Activated B cell treated with CpG ODN at 0.5 μM for 24 hours (primary cell): ENCODE data around the gene TBC1D22A. TPM values are rescaled to one million over a fixed set of nuclear protein-coding genes. Genes with fewer than 3 reads are reported as not detected.

Experiments used
- ATAC-seq: fragments of 200-7000 bp; cut with Tn5 transposase; one replicate; pipeline ENCODE4 v1.10.0; 2021; ENCODE audit warnings: low read depth, mild to moderate bottlenecking, moderate library complexity
- CTCF ChIA-PET: fragments of 350-600 bp; sonication (Branson Sonifier 250); formaldehyde crosslinking; loops from one replicate; lab custom pipeline; 2021; ENCODE audit warnings: antibody characterized with exemption; lab: Charles Lee
- POLR2A ChIA-PET: fragments of 350-600 bp; sonication (Branson Sonifier 250); formaldehyde crosslinking; loops from one replicate; lab custom pipeline; 2021; ENCODE audit warnings: antibody characterized with exemption; lab: Charles Lee
- DNase-seq: peaks from one replicate; pipeline ENCODE4 v3.0.0; 2022
- H3K27ac Mint-ChIP-seq: one replicate; pipeline ENCODE4 v1.8.0; 2020; ENCODE audit warnings: mixed read lengths
- H3K27me3 Mint-ChIP-seq: one replicate; pipeline ENCODE4 v1.8.0; 2021; ENCODE audit warnings: mixed read lengths
- H3K36me3 Mint-ChIP-seq: one replicate; pipeline ENCODE4 v1.8.0; 2021; ENCODE audit warnings: low read depth, mixed read lengths
- H3K4me1 Mint-ChIP-seq: one replicate; pipeline ENCODE4 v1.8.0; 2021; ENCODE audit warnings: mixed read lengths
- H3K4me3 Mint-ChIP-seq: one replicate; pipeline ENCODE4 v1.8.0; 2020; ENCODE audit warnings: mild to moderate bottlenecking, mixed read lengths
- H3K9me3 Mint-ChIP-seq: one replicate; pipeline ENCODE4 v1.8.0; 2020; ENCODE audit warnings: mixed read lengths
- CTCF ChIP-seq: fragments of 200-600 bp; IDR thresholded peaks from one replicate; pipeline ENCODE4 v1.8.0; 2022; ENCODE audit warnings: antibody characterized with exemption, mild to moderate bottlenecking
- intact Hi-C: fragments of 100-400 bp; cut with micrococcal nuclease; formaldehyde crosslinking; loops from one replicate; pipeline ENCODE4 v1.15.1; 2024
- total RNA-seq: library from RNA; stranded (reverse); gene quantifications from 2 replicates; pipeline ENCODE4 v1.2.3, GENCODE V29; 2022

TBC1D22A gene
- total RNA-seq, 1 donor from 2014 or later: 85.9 TPM

- Mint-ChIP-seq H3K27ac (peak overlapping the region; percentile 42), H3K4me3 (no peak overlapping the region), H3K4me1 (peaks cover 56% of the 10 kb centered on the region), H3K9me3 (no peaks in the 10 kb centered on the region), H3K27me3 (no peaks in the 10 kb centered on the region), H3K36me3 (peaks cover 81% of the 10 kb centered on the region)
- ChIA-PET CTCF (no interaction called here), POLR2A (interaction anchor here (0.6 kb wide), 1 partner anchor 57 kb away, joined by 6 read pairs; no protein-coding TSS in a partner anchor)
- intact Hi-C loops: no loop called here
- ATAC-seq (no peak), DNase-seq (no peak)
- no peak for TF ChIP-seq CTCF
These were observed 62.6 kb downstream of the TBC1D22A start for GRCh38 chr22:46824980-46825544.

GRCh38 chr22:46826438-46827135 is 64.1 kb downstream of the TBC1D22A start:
- H3K27me3 Mint-ChIP-seq: no peaks in the 10 kb centered on the region
- DNase-seq (no peak), ATAC-seq (no peak)
- H3K27ac Mint-ChIP-seq: no peak overlapping the region
- H3K4me1 Mint-ChIP-seq: peaks cover 46% of the 10 kb centered on the region
- no peak for TF ChIP-seq CTCF
- H3K4me3 Mint-ChIP-seq: no peak overlapping the region
- no peaks in the 10 kb centered on the region for H3K9me3 Mint-ChIP-seq
- CTCF ChIA-PET: interaction anchor here (1.1 to 2.2 kb wide), 3 partner anchors 24 to 68 kb away, joined by 3 to 7 read pairs (median 3); no protein-coding TSS in a partner anchor
- H3K36me3 Mint-ChIP-seq: peaks cover 81% of the 10 kb centered on the region
- intact Hi-C loops: no loop called here
- POLR2A ChIA-PET: no interaction called here

- ATAC-seq: no peak
- Mint-ChIP-seq H3K4me3 (no peak overlapping the region), H3K4me1 (peaks cover 40% of the 10 kb centered on the region), H3K27me3 (no peaks in the 10 kb centered on the region), H3K36me3 (peaks cover 80% of the 10 kb centered on the region), H3K27ac (no peak overlapping the region), H3K9me3 (no peaks in the 10 kb centered on the region)
- CTCF ChIA-PET: interaction anchor here (1.1 to 2.2 kb wide), 3 partner anchors 24 to 69 kb away, joined by 3 to 7 read pairs (median 3); no protein-coding TSS in a partner anchor
- no peak for TF ChIP-seq CTCF
- intact Hi-C loops: no loop called here
- no peak for DNase-seq
- POLR2A ChIA-PET: no interaction called here
These were observed 64.8 kb downstream of the TBC1D22A start for GRCh38 chr22:46827136-46827780.

GRCh38 chr22:46827781-46828180 is 65.3 kb downstream of the TBC1D22A start:
- Mint-ChIP-seq H3K27me3 (no peaks in the 10 kb centered on the region), H3K9me3 (no peaks in the 10 kb centered on the region), H3K4me3 (no peak overlapping the region), H3K4me1 (peaks cover 37% of the 10 kb centered on the region), H3K36me3 (peaks cover 78% of the 10 kb centered on the region), H3K27ac (no peak overlapping the region)
- intact Hi-C loops: no loop called here
- TF ChIP-seq CTCF: no peak
- CTCF ChIA-PET: interaction anchor here (2.2 kb wide), 1 partner anchor 69 kb away, joined by 7 read pairs; no protein-coding TSS in a partner anchor
- ATAC-seq: no peak
- DNase-seq: no peak
- POLR2A ChIA-PET: no interaction called here

GRCh38 chr22:46828323-46828900 is 66.0 kb downstream of the TBC1D22A start:
- Mint-ChIP-seq H3K4me1 (peaks cover 31% of the 10 kb centered on the region), H3K27ac (no peak overlapping the region), H3K27me3 (no peaks in the 10 kb centered on the region), H3K9me3 (no peaks in the 10 kb centered on the region), H3K4me3 (no peak overlapping the region), H3K36me3 (peaks cover 77% of the 10 kb centered on the region)
- ChIA-PET POLR2A (no interaction called here), CTCF (no interaction called here)
- no peak for TF ChIP-seq CTCF
- intact Hi-C loops: no loop called here
- DNase-seq (no peak), ATAC-seq (no peak)
